ENCODE measurements around the gene ANO3.

The ANO3 gene

GRCh38 chr11:26575946-26576345, 244.0 kb downstream of the ANO3 start:
- DNase-seq (ENCODE audit: extremely low read depth, insufficient read length), result no peak
- Histone ChIP-seq H3K36me3 (ENCODE audit: control insufficient read depth, insufficient read depth, low read length) (no peaks in the 10 kb centered on the region), H3K27me3 (replicated peaks; ENCODE audit: control insufficient read depth, insufficient read depth, low read length) (no peaks in the 10 kb centered on the region), H3K4me3 (replicated peaks; ENCODE audit: low read depth, low read length) (no peak overlapping the region)
- TF ChIP-seq CTCF (IDR thresholded peaks at IDR 0.05; ENCODE audit: insufficient read depth, low read length, poor library complexity, severe bottlenecking), result no peak

GRCh38 chr11:26578998-26579661, 247.2 kb downstream of the ANO3 start:
- Histone ChIP-seq H3K4me3 (replicated peaks; ENCODE audit: low read depth, low read length) (no peak overlapping the region), H3K36me3 (ENCODE audit: control insufficient read depth, insufficient read depth, low read length) (no peaks in the 10 kb centered on the region), H3K27me3 (replicated peaks; ENCODE audit: control insufficient read depth, insufficient read depth, low read length) (no peaks in the 10 kb centered on the region)
- TF ChIP-seq CTCF (IDR thresholded peaks at IDR 0.05; ENCODE audit: insufficient read depth, low read length, poor library complexity, severe bottlenecking), result no peak
- DNase-seq (ENCODE audit: extremely low read depth, insufficient read length), result no peak

- Histone ChIP-seq H3K4me3 (replicated peaks; ENCODE audit: low read depth, low read length) (no peak overlapping the region), H3K36me3 (ENCODE audit: control insufficient read depth, insufficient read depth, low read length) (no peaks in the 10 kb centered on the region), H3K27me3 (replicated peaks; ENCODE audit: control insufficient read depth, insufficient read depth, low read length) (no peaks in the 10 kb centered on the region)
- no peak for DNase-seq (ENCODE audit: extremely low read depth, insufficient read length)
- TF ChIP-seq CTCF (IDR thresholded peaks at IDR 0.05; ENCODE audit: insufficient read depth, low read length, poor library complexity, severe bottlenecking), result no peak
Measured at GRCh38 chr11:26579683-26580082, 247.8 kb downstream of the ANO3 start.

- no peak for TF ChIP-seq CTCF (IDR thresholded peaks at IDR 0.05; ENCODE audit: insufficient read depth, low read length, poor library complexity, severe bottlenecking)
- Histone ChIP-seq H3K36me3 (ENCODE audit: control insufficient read depth, insufficient read depth, low read length) (no peaks in the 10 kb centered on the region), H3K4me3 (replicated peaks; ENCODE audit: low read depth, low read length) (no peak overlapping the region), H3K27me3 (replicated peaks; ENCODE audit: control insufficient read depth, insufficient read depth, low read length) (no peaks in the 10 kb centered on the region)
- DNase-seq (ENCODE audit: extremely low read depth, insufficient read length), result no peak
Measured at GRCh38 chr11:26580929-26581328, 249.0 kb downstream of the ANO3 start.

GRCh38 chr11:26583550-26583949, 251.6 kb downstream of the ANO3 start:
- DNase-seq (ENCODE audit: extremely low read depth, insufficient read length), result no peak
- H3K4me3 ChIP-seq (replicated peaks; ENCODE audit: low read depth, low read length), result no peak overlapping the region
- no peak for TF ChIP-seq CTCF (IDR thresholded peaks at IDR 0.05; ENCODE audit: insufficient read depth, low read length, poor library complexity, severe bottlenecking)

GRCh38 chr11:26584818-26585217, 252.9 kb downstream of the ANO3 start:
- no peak for DNase-seq (ENCODE audit: extremely low read depth, insufficient read length)
- H3K4me3 ChIP-seq (replicated peaks; ENCODE audit: low read depth, low read length), result no peak overlapping the region
- TF ChIP-seq CTCF (IDR thresholded peaks at IDR 0.05; ENCODE audit: insufficient read depth, low read length, poor library complexity, severe bottlenecking), result no peak
- H3K27me3 ChIP-seq (replicated peaks; ENCODE audit: control insufficient read depth, insufficient read depth, low read length), result no peaks in the 10 kb centered on the region
- H3K36me3 ChIP-seq (ENCODE audit: control insufficient read depth, insufficient read depth, low read length), result no peaks in the 10 kb centered on the region

More at GRCh38 chr11:26583550-26583949, 251.6 kb downstream of the ANO3 start:
- H3K27me3 ChIP-seq (replicated peaks; ENCODE audit: control insufficient read depth, insufficient read depth, low read length), result no peaks in the 10 kb centered on the region
- no peaks in the 10 kb centered on the region for H3K36me3 ChIP-seq (ENCODE audit: control insufficient read depth, insufficient read depth, low read length)

All from GM06990 (cell line).